DMS153 treated with DMSO at 0.1 percent for 48 hours (cell line): Measurements from ENCODE around the gene TIMM21.

Experiments
- DNase-seq: peaks from one replicate; lab custom pipeline; 2025; ENCODE audit not compliant: unreplicated experiment; lab: John Stamatoyannopoulos, UW

TIMM21 gene

DNA sequence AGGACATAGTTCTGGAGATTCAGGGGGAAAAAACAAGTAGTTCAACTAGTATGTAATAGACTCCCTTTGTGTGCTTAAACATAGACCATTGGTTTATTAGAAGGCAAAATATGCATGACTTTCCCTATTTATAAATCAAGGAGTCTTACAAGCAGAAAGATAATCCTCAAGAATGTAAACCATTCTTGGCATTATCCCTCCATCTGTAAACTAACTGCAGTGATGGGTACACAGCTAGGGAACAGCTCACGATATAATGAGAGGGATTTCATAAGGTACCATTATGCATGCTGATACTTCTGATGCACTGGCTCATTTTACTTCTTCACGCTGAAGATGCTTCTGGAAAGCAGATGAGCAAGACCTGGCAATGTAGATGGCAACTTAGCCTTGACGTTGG lies 1.6 kb upstream of the TIMM21 start:
- no peak for DNase-seq

DNA sequence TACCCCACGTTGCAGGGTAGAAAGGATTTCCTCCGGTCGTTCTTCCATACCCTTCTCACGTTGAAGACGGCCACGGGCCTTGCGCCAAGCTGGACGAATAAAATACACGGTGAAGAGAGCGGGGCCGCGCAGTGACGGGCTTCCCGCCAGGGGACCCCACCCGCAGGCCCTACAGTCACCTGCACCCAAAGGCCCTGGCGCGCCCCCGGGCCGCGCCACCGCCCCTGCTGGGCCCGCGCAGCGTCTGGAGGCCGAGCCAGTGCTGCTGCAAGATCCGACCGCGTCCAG lies 888 bp upstream of the TIMM21 start:
- no peak for DNase-seq

- no peak for DNase-seq
Measured at GRCh38 chr18:74148543-74149070, 284 bp downstream of the TIMM21 start.

DNA sequence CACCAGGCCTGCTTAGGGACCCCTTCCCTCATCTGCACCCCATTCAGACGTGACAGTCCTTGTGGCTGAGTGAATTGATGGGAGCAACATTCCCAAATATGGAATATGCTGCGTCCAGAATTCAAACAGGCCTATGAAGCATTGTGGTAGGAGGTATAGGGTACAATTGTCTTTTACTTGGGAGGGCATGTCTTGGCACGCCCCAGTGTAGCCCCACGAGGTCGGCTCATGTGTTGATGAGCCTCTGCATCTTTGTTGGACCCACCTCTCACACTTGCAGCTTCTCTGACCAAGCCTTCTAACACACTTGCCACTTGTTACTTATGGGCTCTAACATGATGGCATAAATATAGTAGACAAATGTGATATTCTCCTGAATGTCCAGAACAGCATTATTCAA lies 1.6 kb downstream of the TIMM21 start:
- no peak for DNase-seq

DNA sequence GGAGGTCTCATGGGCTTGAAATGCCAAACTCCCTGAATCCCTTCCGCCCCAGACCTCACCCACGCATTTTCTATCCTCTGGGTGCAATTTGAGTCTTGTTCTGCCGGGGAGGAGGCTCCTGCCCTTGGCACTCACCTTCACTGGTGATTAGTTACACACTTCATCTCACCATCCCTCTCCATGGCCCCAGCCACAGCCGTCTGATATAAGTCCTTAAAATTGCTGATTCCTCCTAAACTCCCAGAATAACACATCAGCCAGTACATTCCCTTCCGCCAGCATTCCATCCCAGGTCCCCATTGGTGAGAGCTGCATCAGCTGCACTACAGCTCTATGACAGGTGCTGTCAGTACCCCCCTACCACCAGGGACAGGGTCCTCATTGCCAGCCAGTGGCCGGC lies 3.9 kb downstream of the TIMM21 start:
- DNase-seq, result no peak

DNA sequence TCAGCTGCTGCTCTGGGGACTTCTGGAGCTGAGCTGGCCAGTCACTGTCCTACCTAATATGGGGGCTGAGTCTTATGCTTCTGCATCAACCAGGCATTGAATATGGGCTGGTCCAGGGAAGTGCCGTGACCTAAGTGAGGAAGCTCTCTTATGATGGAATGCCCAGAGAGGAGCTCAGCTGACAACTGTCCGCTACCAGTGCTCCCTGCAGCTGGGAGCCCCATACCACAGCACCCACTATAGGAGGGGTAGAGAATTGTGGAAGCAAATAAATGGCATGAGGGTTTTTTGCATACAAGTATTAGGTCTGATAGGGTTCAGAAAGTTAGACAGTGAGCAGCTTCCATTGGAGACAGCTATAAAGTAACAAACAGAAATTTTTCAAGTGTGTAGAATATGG lies 4.5 kb downstream of the TIMM21 start:
- DNase-seq, result no peak

- DNase-seq, result no peak
Measured at GRCh38 chr18:74153377-74153776, 5.1 kb downstream of the TIMM21 start.

DNA sequence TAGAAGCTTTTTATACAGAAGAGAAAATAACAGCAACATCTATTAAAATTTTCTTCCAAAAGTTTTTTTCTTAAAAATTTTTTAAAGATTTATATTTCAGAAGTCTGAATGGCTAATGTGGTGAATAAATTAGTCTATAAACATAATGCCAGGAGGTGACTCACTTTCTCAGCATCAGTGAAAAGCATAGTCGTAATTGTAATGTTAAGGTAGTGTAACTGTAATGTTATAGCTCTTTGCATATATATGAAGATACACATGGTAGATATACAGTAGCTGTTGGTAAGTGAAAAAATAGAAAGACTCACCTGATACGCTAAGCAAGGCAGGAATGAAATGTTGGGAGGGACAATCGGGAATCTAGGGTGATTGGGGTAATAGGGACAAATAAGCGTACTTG lies 5.5 kb downstream of the TIMM21 start:
- no peak for DNase-seq

- no peak for DNase-seq
Measured at GRCh38 chr18:74154716-74155115, 6.4 kb downstream of the TIMM21 start.

- no peak for DNase-seq
Measured at GRCh38 chr18:74155276-74155675, 7.0 kb downstream of the TIMM21 start.

DNA sequence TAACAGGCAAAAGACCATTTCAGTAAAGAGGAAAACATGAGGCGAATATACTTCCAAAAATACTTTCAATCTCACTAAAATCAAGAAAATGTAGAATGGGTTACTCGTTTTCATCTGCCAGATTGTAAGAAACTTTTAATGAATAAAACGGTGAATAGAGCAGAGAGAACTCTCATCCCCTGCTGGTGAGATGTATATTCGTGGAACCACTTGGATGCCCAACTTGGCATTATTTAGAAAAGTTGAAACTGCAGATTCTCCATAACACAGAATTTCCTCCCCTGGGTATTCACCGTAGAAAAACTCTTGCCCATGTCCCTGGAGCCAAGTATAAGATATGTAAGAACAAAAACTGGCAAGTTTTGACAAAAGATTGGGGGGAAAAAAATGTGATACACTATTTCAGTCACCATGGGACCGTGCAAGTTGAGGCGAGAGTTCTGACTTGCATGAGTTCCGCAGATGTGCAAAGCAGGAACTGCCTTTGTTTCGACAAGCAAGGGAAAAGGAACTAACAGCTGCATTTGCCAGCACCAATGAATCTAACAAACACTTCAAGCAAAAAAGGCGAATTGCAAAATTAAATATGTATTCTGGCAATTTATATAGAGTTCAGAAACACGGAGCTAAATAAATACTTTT lies 14.8 kb downstream of the TIMM21 start:
- DNase-seq, result no peak

DNA sequence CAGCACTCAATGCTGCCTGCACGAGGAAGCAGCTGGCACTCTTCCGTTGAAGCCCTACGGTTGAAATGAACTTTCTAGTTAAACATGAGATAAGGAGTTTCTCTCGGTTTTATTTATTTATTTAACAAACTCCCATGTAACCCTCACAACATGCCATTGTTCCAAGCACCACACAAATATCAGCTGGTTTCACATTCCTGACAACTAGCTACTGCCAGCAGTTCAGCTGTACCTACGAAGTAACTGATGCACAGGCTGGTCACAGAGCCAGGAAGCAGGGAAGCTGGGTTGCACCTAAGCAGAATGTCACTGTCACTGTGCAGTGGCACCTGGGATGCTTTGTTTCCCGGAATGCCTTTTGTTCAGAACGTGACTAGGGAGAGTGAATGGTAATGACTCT lies 18.1 kb downstream of the TIMM21 start:
- DNase-seq, result peak; percentile 23

GRCh38 chr18:74171910-74172606 lies 23.7 kb downstream of the TIMM21 start:
- DNase-seq, result no peak

GRCh38 chr18:74172697-74173433 lies 24.5 kb downstream of the TIMM21 start:
- peak; percentile 11 for DNase-seq

- no peak for DNase-seq
Measured at GRCh38 chr18:74173434-74173750, 25.1 kb downstream of the TIMM21 start.

- peak; percentile 68 for DNase-seq
Measured at GRCh38 chr18:74175658-74176057, 27.3 kb downstream of the TIMM21 start.

DNA sequence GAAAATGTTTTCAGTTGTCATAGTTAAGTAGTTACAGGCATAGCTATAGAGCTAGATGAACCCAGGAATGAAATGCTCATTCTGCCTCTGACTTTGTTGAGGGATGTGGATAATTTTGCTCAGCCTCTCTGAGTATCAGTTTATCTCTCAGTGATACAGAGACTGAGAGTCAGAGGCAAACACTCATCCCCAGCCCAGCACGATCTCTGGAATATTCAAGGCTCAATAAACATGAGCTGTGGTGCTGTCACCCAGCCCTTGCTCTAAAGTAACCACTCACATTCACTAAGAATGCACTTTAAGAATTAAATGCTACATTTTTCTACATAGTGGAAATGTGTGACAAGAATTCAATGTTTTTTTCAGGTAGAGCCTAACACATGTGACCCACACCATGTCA lies 30.6 kb downstream of the TIMM21 start:
- DNase-seq, result no peak

GRCh38 chr18:74179623-74180199 lies 31.4 kb downstream of the TIMM21 start:
- DNase-seq, result no peak

DNA sequence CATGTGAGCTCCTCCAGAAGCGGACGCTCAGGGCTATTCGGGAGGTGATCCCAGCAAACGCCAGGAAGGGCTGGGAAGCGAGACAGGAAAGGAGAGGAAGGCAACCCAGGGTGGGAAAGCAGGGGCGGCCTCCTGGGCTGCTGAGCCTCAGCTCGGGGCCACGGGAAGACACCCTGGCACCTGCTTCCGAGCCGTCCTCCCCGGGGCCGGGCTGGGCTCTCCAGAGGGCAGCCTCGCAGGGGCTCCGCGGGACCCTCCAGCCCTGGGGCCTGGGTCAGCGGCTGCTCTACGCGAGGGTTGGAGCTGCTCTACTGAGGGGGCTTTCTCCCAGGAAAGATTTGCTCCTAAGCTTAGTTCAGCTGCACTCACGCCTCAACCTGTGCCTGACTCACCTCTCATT lies 34.0 kb downstream of the TIMM21 start:
- no peak for DNase-seq

DNA sequence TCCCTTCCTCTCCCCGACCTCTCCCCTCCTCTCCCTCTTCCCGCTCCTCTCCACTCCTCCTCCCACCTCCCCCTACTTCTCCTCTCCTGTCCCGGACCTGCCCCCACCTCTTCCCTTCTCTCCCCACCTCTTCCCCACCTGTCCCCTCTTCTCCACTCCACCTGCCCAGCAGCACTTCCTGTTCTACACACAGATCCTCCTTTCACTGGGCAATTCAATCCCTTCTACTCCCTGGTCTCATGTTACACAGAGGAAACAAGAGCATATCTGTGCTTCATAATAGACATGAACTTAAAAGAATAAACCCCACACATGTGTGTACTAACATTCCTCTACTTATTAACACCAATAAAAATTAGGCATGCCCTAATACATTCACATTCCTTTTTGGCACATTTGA lies 34.8 kb downstream of the TIMM21 start:
- peak; percentile 69 for DNase-seq

GRCh38 chr18:74184875-74185274 lies 36.6 kb downstream of the TIMM21 start:
- no peak for DNase-seq

- DNase-seq, result no peak
Measured at GRCh38 chr18:74185860-74186259, 37.5 kb downstream of the TIMM21 start.
